PC-9 (cell line): Measurements from ENCODE around the gene HSD17B8. TPM values are rescaled to one million over a fixed set of nuclear protein-coding genes. Genes with fewer than 3 reads are reported as not detected.

Experiments
- BruUV-seq: library from RNA; stranded (reverse); fragments of 400-500 nt; replicated peaks from 2 replicates; lab custom pipeline; 2021; lab: Mats Ljungman, UMichigan
- CTCF ChIA-PET: fragments of 300-600 bp; sonication (Branson Sonifier 250); formaldehyde crosslinking; loops from one replicate; lab custom pipeline; 2022; ENCODE audit warnings: antibody characterized with exemption; lab: Charles Lee
- POLR2A ChIA-PET: fragments of 300-600 bp; sonication (Branson Sonifier 250); formaldehyde crosslinking; loops from one replicate; lab custom pipeline; 2022; ENCODE audit warnings: antibody characterized with exemption; ENCODE audit not compliant: unreplicated experiment; lab: Charles Lee
- DNase-seq, 2 experiments: peaks; one replicate each; pipeline versions ENCODE4 v3.0.0 to v3.0.0-alpha.2; 2015 to 2022; ENCODE audit warnings: mixed read lengths in 1 of 2
- H2AFZ ChIP-seq: fragments of 200-600 bp; sonication (generic); 2 replicates; pipeline ENCODE4 v1.8.1; 2017; ENCODE audit warnings: antibody characterized with exemption
- H3F3A ChIP-seq: fragments of 200-600 bp; sonication (generic); 2 replicates; pipeline ENCODE4 v1.8.1; 2017; ENCODE audit warnings: antibody characterized with exemption, mild to moderate bottlenecking, low read depth; ENCODE audit not compliant: insufficient read depth
- H3K27ac ChIP-seq: fragments of 200-600 bp; sonication (generic); 2 replicates; pipeline ENCODE4 v1.6.1; 2016; ENCODE audit warnings: mixed run types
- H3K27me3 ChIP-seq: fragments of 200-600 bp; sonication (generic); 2 replicates; pipeline ENCODE4 v1.6.1; 2016; ENCODE audit warnings: low read depth, mixed run types; ENCODE audit not compliant: insufficient read depth
- H3K36me3 ChIP-seq: fragments of 200-600 bp; sonication (generic); 2 replicates; pipeline ENCODE4 v1.6.1; 2016; ENCODE audit warnings: low read depth, mixed run types
- H3K4me1 ChIP-seq: fragments of 200-600 bp; sonication (generic); replicated peaks from 2 replicates; pipeline ENCODE4 v1.6.1; 2016; ENCODE audit warnings: mixed run types; ENCODE audit not compliant: insufficient read depth
- H3K4me2 ChIP-seq: fragments of 200-600 bp; sonication (generic); 2 replicates; pipeline ENCODE4 v1.6.1; 2017; ENCODE audit warnings: mixed run types
- H3K4me3 ChIP-seq: fragments of 200-600 bp; sonication (generic); 2 replicates; pipeline ENCODE4 v1.6.1; 2016; ENCODE audit warnings: mixed run types
- H3K79me2 ChIP-seq: fragments of 200-600 bp; sonication (generic); 2 replicates; pipeline ENCODE4 v1.6.1; 2017; ENCODE audit warnings: low read depth, mixed run types
- H3K9me2 ChIP-seq: fragments of 200-600 bp; sonication (generic); 2 replicates; pipeline ENCODE4 v1.8.1; 2017; ENCODE audit warnings: mild to moderate bottlenecking; ENCODE audit not compliant: insufficient read depth
- H3K9me3 ChIP-seq: fragments of 200-600 bp; sonication (generic); 2 replicates; pipeline ENCODE4 v1.8.1; 2016; ENCODE audit warnings: low read depth; ENCODE audit not compliant: insufficient read depth
- H4K20me1 ChIP-seq: fragments of 200-600 bp; sonication (generic); 2 replicates; pipeline ENCODE4 v1.8.1; 2017; ENCODE audit not compliant: insufficient read depth
- CTCF ChIP-seq: fragments of 200-600 bp; sonication (generic); conservative IDR thresholded peaks from 2 replicates; pipeline ENCODE4 v1.6.1; 2017; ENCODE audit warnings: mixed run types, antibody characterized with exemption, mild to moderate bottlenecking, moderate library complexity
- EZH2 ChIP-seq: fragments of 200-600 bp; sonication (generic); IDR thresholded peaks from 2 replicates; pipeline ENCODE4 v1.8.0; 2017; ENCODE audit warnings: antibody characterized with exemption, low read depth
- intact Hi-C: fragments of 100-400 bp; cut with micrococcal nuclease; formaldehyde crosslinking; loops from one replicate; pipeline ENCODE4 v1.10.0; 2022; ENCODE audit not compliant: unreplicated experiment
- total RNA-seq: library from RNA; stranded (reverse); gene quantifications from 2 replicates; pipeline ENCODE4 v1.2.3, GENCODE V29; 2021

Gene HSD17B8
- total RNA-seq, 1 experiment from 2014 or later, result 16.4 TPM

GRCh38 chr6:33165581-33166258 lies 38.7 kb upstream of the HSD17B8 start:
- BruUV-seq, result no TSS peak
- no peak for DNase-seq
- ChIA-PET POLR2A (interaction anchor here (0.8 kb wide), 1 partner anchor 44 kb away, joined by 6 read pairs; no protein-coding TSS in a partner anchor), CTCF (no interaction called here)
- H3K79me2 ChIP-seq, result no peaks in the 10 kb centered on the region
- peaks cover 40% of the 10 kb centered on the region for H3K27me3 ChIP-seq
- no peaks in the 10 kb centered on the region for H3K9me2 ChIP-seq
- no peaks in the 10 kb centered on the region for H3K9me3 ChIP-seq
- H3K4me1 ChIP-seq, result peaks cover 4% of the 10 kb centered on the region
- H3K4me3 ChIP-seq, result no peak overlapping the region
- H3K36me3 ChIP-seq, result no peaks in the 10 kb centered on the region
- no peak overlapping the region for H3K27ac ChIP-seq
- no peaks in the 10 kb centered on the region for H3F3A ChIP-seq
- H4K20me1 ChIP-seq, result no peaks in the 10 kb centered on the region
- TF ChIP-seq EZH2 (no peak), CTCF (no peak)
- no peak overlapping the region for H2AFZ ChIP-seq
- no peak overlapping the region for H3K4me2 ChIP-seq
- intact Hi-C loops, result no loop called here

GRCh38 chr6:33166363-33166762 lies 38.1 kb upstream of the HSD17B8 start:
- Histone ChIP-seq H3K4me1 (peaks cover 4% of the 10 kb centered on the region), H3F3A (no peaks in the 10 kb centered on the region), H3K27ac (no peak overlapping the region), H3K4me3 (no peak overlapping the region), H3K79me2 (no peaks in the 10 kb centered on the region), H3K9me2 (no peaks in the 10 kb centered on the region), H3K36me3 (no peaks in the 10 kb centered on the region), H3K9me3 (no peaks in the 10 kb centered on the region), H4K20me1 (no peaks in the 10 kb centered on the region), H3K27me3 (peaks cover 40% of the 10 kb centered on the region), H2AFZ (no peak overlapping the region), H3K4me2 (no peak overlapping the region)
- ChIA-PET POLR2A (interaction anchor here (0.8 kb wide), 1 partner anchor 44 kb away, joined by 6 read pairs; no protein-coding TSS in a partner anchor), CTCF (no interaction called here)
- no TSS peak for BruUV-seq
- intact Hi-C loops, result no loop called here
- no peak for DNase-seq
- TF ChIP-seq CTCF, result no peak
- no peak for TF ChIP-seq EZH2

- CTCF ChIA-PET, result interaction anchor here (0.6 kb wide), 1 partner anchor 134 kb away, joined by 3 read pairs; no protein-coding TSS in a partner anchor
- Histone ChIP-seq H3K4me3 (no peak overlapping the region), H3K4me1 (peaks cover 1% of the 10 kb centered on the region), H3K4me2 (no peak overlapping the region), H3K27ac (no peak overlapping the region), H3K79me2 (no peaks in the 10 kb centered on the region), H3K9me2 (no peaks in the 10 kb centered on the region), H3K27me3 (peaks cover 40% of the 10 kb centered on the region), H4K20me1 (no peaks in the 10 kb centered on the region), H2AFZ (no peak overlapping the region), H3K36me3 (no peaks in the 10 kb centered on the region), H3F3A (no peaks in the 10 kb centered on the region), H3K9me3 (no peaks in the 10 kb centered on the region)
- intact Hi-C loops, result no loop called here
- TF ChIP-seq CTCF (no peak), EZH2 (no peak)
- no peak for DNase-seq
- no TSS peak for BruUV-seq
- POLR2A ChIA-PET, result interaction anchor here (0.8 kb wide), 1 partner anchor 43 kb away, joined by 6 read pairs; no protein-coding TSS in a partner anchor
Measured at GRCh38 chr6:33166811-33167210, 37.6 kb upstream of the HSD17B8 start.
